GM10266 (cell line): Measurements from ENCODE around the gene PIK3R3.

Source experiments
- DNase-seq: peaks from one replicate; pipeline ENCODE4 v3.0.0; 2012; ENCODE audit errors: extremely low spot score
- CTCF ChIP-seq: IDR thresholded peaks from 2 replicates; pipeline ENCODE4 v1.5.1; 2012; ENCODE audit warnings: mild to moderate bottlenecking, low read depth; ENCODE audit not compliant: control insufficient read depth, insufficient read depth; ENCODE audit errors: missing control alignments

The PIK3R3 gene

GRCh38 chr1:46044116-46044515 is 88.3 kb downstream of the PIK3R3 start:
- TF ChIP-seq CTCF = no peak
- DNase-seq = no peak

DNA sequence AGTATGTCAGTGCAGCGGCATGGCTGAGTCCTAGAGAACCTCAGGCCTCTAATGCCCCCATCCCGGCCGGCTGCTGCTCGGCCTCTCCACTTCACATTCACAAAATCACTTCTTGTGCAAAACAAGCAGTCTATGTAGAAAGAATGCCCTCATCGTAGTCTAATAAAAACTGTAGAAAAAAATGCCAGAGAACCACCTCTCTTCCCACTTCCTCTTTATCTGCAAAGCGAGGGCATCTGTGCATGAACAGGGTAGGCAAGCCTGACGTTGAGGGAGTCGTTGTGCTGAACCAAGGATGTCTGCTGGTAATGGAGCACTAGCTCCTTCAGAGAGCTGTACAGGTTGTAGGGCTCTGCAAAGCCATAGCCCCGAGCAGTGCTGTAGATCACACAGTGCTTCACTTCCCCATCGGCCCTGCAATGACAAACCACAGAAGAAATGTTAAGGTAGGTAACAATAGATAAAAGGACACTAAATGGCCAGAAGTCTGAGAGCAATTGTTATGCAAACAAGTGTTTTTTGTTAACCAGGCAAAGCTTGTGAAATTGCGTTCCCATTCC is 88.9 kb downstream of the PIK3R3 start:
- no peak for TF ChIP-seq CTCF
- DNase-seq = peak; percentile 48

- TF ChIP-seq CTCF = no peak
- DNase-seq = no peak
These were observed 90.5 kb downstream of the PIK3R3 start for GRCh38 chr1:46041974-46042373.

- DNase-seq = no peak
- TF ChIP-seq CTCF = no peak
These were observed 90.9 kb downstream of the PIK3R3 start for GRCh38 chr1:46041551-46041950.

DNA sequence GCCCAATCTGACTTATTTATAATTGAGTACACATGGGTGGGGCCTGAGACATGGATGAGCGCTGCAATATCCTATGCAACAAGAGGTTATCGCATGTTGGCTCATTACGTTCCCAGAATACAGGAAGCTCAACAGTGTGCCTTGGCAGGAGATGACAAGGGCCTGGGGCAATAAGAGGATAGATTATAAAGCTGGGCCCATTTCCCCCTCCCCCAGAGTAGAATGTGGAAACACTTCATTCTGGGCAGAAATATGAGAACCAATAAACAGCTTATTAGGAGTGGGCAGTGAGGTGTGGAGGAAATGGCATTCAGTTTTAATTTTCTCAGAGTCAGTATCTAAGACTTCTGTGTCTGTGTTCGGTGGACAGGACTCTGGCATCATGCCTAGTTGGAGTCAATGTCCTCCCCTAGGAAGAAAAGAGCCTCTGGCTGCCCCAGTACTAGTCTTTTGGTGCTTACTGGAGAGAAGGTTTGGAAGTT is 92.8 kb downstream of the PIK3R3 start:
- DNase-seq = no peak
- no peak for TF ChIP-seq CTCF

DNA sequence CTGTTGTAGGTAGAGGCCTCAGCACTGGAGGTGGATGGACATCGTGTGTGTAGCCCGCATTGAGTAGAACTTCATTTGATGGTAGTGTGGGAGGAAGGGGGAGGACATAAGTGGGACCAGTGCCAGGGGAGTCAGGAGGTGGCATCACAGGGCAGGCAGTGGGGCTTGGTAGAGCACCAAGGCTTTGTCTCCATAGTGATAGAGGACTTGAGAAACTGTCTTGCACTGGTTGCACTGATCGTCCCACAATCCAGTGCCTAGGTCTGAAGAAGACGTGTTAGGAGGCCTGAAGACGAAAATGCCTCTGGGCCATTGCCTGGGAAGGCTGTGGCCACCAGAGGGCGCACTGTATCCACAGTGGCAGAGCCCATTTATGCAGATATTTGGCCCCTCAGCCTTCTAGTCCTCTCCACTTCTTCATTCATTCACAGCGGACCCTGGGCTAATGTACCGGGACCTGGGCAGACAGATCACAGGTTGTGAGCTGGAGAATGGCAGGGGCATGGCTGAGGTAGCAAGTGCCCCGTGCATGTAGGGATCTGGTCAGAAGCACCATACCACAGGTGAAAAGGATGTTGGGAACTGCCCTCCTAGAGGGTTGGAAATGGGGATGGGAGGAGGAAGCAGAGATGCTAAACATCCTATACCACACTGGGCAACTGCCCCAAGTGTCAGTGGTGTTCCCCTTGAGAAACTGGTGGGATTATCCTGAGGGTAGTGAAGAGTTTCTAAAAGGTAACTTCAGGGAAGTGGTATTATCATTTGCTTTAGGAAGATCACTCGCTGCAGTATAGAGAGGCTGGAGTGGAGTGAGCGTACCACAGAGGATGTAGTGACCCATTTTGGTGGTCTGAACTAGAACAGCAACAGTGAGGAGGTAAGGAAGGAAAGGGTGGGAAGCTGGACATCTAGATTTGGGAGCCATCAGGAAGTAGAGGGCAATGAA is 95.3 kb downstream of the PIK3R3 start:
- peak; percentile 84 for DNase-seq
- peak; percentile 98 for TF ChIP-seq CTCF
